HepG2 (cell line): Measurements from ENCODE around the gene IFT122. TPM values are rescaled to one million over a fixed set of nuclear protein-coding genes. Genes with fewer than 3 reads are reported as not detected.

Experiments used
- ATAC-seq: fragments of 200-7000 bp; cut with Tn5 transposase; 3 replicates; pipeline ENCODE4 v1.9.1; 2020; ENCODE audit warnings: mild to moderate bottlenecking, moderate library complexity
- BruUV-seq: library from RNA; stranded (reverse); fragments of 400-500 nt; replicated peaks from 2 replicates; lab custom pipeline; 2021; lab: Mats Ljungman, UMichigan
- CTCF ChIA-PET: fragments of 300-600 bp; formaldehyde crosslinking; extraction: SDS; loops from one replicate; lab custom pipeline; 2021; ENCODE audit warnings: low total read pairs, inconsistent platforms, low intra/inter-chr PET ratio; lab: Yijun Ruan, JAX
- POLR2A ChIA-PET: fragments of 350-600 bp; sonication (Branson Sonifier 250); formaldehyde crosslinking; loops from one replicate; lab custom pipeline; 2020; ENCODE audit warnings: antibody characterized with exemption, inconsistent platforms; lab: Yijun Ruan, JAX
- DNase-seq: peaks from one replicate; pipeline ENCODE4 v3.0.0-alpha.2; 2015; ENCODE audit warnings: low spot score
- FAIRE-seq: peaks from 3 replicates; lab custom pipeline; 2011; peaks lifted over from hg19 to GRCh38; lab: Jason Lieb, UNC
- H2AFZ ChIP-seq: one replicate; pipeline ENCODE4 v1.6.1; 2011; ENCODE audit warnings: low read length, inconsistent platforms
- H3K27ac ChIP-seq: fragments of 300-600 bp; 3 replicates; pipeline ENCODE4 v1.8.0; 2011; ENCODE audit warnings: mixed run types, mild to moderate bottlenecking, mixed read lengths, low read length, inconsistent platforms; ENCODE audit not compliant: insufficient read depth; ENCODE audit errors: extremely low read length
- H3K27me3 ChIP-seq, 2 experiments: fragments of 200-600 bp in 1 of 2; 2 replicates in 1 of 2; 3 replicates in 1 of 2; pipeline versions ENCODE4 v1.6.0 to v1.8.0; 2011; ENCODE audit warnings: low read length in 2 of 2, mild to moderate bottlenecking in 2 of 2, moderate library complexity in 2 of 2, inconsistent platforms in 1 of 2; ENCODE audit not compliant: insufficient read depth in 2 of 2, control insufficient read depth in 1 of 2
- H3K36me3 ChIP-seq, 2 experiments: fragments of 200-600 bp in 1 of 2; replicated peaks in 1 of 2; 2 replicates in 1 of 2; 3 replicates in 1 of 2; pipeline versions ENCODE4 v1.5.1 to v1.8.0; 2011; ENCODE audit warnings: low read length in 2 of 2, inconsistent platforms in 1 of 2; ENCODE audit not compliant: insufficient read depth in 2 of 2, control insufficient read depth in 1 of 2
- H3K4me1 ChIP-seq: 2 replicates; pipeline ENCODE4 v1.5.1; 2012; ENCODE audit warnings: low read length, inconsistent platforms; ENCODE audit not compliant: insufficient read depth
- H3K4me2 ChIP-seq: 2 replicates; pipeline ENCODE4 v1.6.0; 2011; ENCODE audit warnings: low read depth, low read length, inconsistent platforms
- H3K4me3 ChIP-seq, 3 experiments: fragments of 200-600 bp in 1 of 3; sonication (generic), shearing (Covaris generic) in 1 of 3; replicated peaks in 1 of 3; 2 replicates each; pipeline ENCODE4 v1.5.1; 2011 to 2016; ENCODE audit warnings: low read length in 3 of 3, inconsistent platforms in 2 of 3, low read depth in 2 of 3, mild to moderate bottlenecking in 2 of 3, control low read depth in 1 of 3, mixed read lengths in 1 of 3; ENCODE audit not compliant: insufficient read depth in 1 of 3
- H3K79me2 ChIP-seq: one replicate; pipeline ENCODE4 v1.6.1; 2011; ENCODE audit warnings: low read length, inconsistent platforms; ENCODE audit not compliant: insufficient read depth
- H3K9ac ChIP-seq: 2 replicates; pipeline ENCODE4 v1.6.0; 2011; ENCODE audit warnings: mild to moderate bottlenecking, low read depth, low read length, inconsistent platforms; ENCODE audit not compliant: insufficient read depth
- H3K9me3 ChIP-seq: 2 replicates; pipeline ENCODE4 v1.5.1; 2012; ENCODE audit warnings: mild to moderate bottlenecking, low read length
- H4K20me1 ChIP-seq: 2 replicates; pipeline ENCODE4 v1.6.0; 2011; ENCODE audit warnings: inconsistent platforms, mild to moderate bottlenecking, low read length, moderate library complexity; ENCODE audit not compliant: insufficient read depth
- DR1 ChIP-seq: sonication (generic); formaldehyde crosslinking; IDR thresholded peaks from 2 replicates; pipeline ENCODE4 v1.8.0; 2021; ENCODE audit warnings: mild to moderate bottlenecking, missing genetic modification reagents, inconsistent platforms
- TFDP1 ChIP-seq: IDR thresholded peaks from 2 replicates; pipeline ENCODE4 v1.6.1; 2016; ENCODE audit warnings: missing compliant biosample characterization, missing genetic modification reagents, borderline replicate concordance
- ZNF362 ChIP-seq: sonication (generic); formaldehyde crosslinking; IDR thresholded peaks from 2 replicates; pipeline ENCODE4 v1.4.0; 2020; ENCODE audit warnings: missing genetic modification reagents, mild to moderate bottlenecking, borderline replicate concordance
- ZNF773 ChIP-seq: sonication (generic); formaldehyde crosslinking; IDR thresholded peaks from 2 replicates; pipeline ENCODE4 v1.4.0; 2020; ENCODE audit warnings: missing genetic modification reagents, borderline replicate concordance
- WGBS: methylation state at CpG from one replicate; pipeline ENCODE4 v1.1.6; 2017; ENCODE audit warnings: low lambda C conversion rate; 5-methylcytosine and 5-hydroxymethylcytosine counted together
- in situ Hi-C: cut with HindIII; loops from 2 replicates; pipeline ENCODE4 v1.10.0; 2017; ENCODE audit warnings: low pct_unique_long_range_greater_than_20kb; ENCODE audit not compliant: extremely low pct_ligation_motif_present
- intact Hi-C: fragments of 100-400 bp; cut with micrococcal nuclease; formaldehyde crosslinking; loops from one replicate; pipeline ENCODE4 v1.10.0; 2022; ENCODE audit not compliant: unreplicated experiment
- polyA plus RNA-seq, 8 experiments: library from polyadenylated mRNA; depleted of rRNA in 3 of 8; stranded (reverse) in 7 of 8; unstranded in 1 of 8; fragments of >200 nt; fragmentation: Illumina TruSeq in 4 of 8; extraction: Trizol in 4 of 8; gene quantifications; 2 replicates each; pipeline versions ENCODE4 v1.2.1 to v1.2.3, GENCODE V29; 2011 to 2016; ENCODE audit warnings: low read depth in 4 of 8, missing spikeins in 1 of 8, mixed read lengths in 1 of 8; ENCODE audit not compliant: insufficient read depth in 1 of 8
- total RNA-seq, 5 experiments: library from RNA; depleted of rRNA; stranded (reverse); fragments of >200 nt; fragmentation: Illumina TruSeq; extraction: Trizol; gene quantifications; 2 replicates each; pipeline ENCODE4 v1.2.3, GENCODE V29; 2016; ENCODE audit warnings: low read depth in 1 of 5
- TF ChIP-seq, protein P1 (sequence below): sonication (generic); formaldehyde crosslinking; conservative IDR thresholded peaks from 2 replicates; pipeline ENCODE4 v1.4.0; 2020; ENCODE audit warnings: mild to moderate bottlenecking, missing genetic modification reagents, moderate library complexity
- TF ChIP-seq, protein P2 (sequence below): IDR thresholded peaks from 2 replicates; pipeline ENCODE4 v1.6.1; 2016; ENCODE audit warnings: low read depth, control low read depth

Gene IFT122
- total and polyA plus RNA-seq, 2 of the 13 experiments (the other 11 are each of a cell fraction or from before 2014, with no cell fraction given): 10.1 to 10.3 TPM

GRCh38 chr3:129527262-129527661 lies 87.2 kb downstream of the IFT122 start:
- Histone ChIP-seq H3K36me3 (no peaks in the 10 kb centered on the region), H3K9me3 (no peaks in the 10 kb centered on the region), H3K27me3 (no peaks in the 10 kb centered on the region; a peak in 1 of 5 replicates), H3K4me1 (peaks cover 48% of the 10 kb centered on the region), H3K79me2 (no peaks in the 10 kb centered on the region), H3K4me2 (no peak overlapping the region), H3K4me3 (no peak overlapping the region), H4K20me1 (no peaks in the 10 kb centered on the region), H2AFZ (no peak overlapping the region), H3K27ac (no peak overlapping the region), H3K9ac (no peak overlapping the region)
- intact Hi-C loops: no loop called here
- TF ChIP-seq DR1 (CRISPR knock-in tag): no peak
- TF ChIP-seq, protein P1, sequence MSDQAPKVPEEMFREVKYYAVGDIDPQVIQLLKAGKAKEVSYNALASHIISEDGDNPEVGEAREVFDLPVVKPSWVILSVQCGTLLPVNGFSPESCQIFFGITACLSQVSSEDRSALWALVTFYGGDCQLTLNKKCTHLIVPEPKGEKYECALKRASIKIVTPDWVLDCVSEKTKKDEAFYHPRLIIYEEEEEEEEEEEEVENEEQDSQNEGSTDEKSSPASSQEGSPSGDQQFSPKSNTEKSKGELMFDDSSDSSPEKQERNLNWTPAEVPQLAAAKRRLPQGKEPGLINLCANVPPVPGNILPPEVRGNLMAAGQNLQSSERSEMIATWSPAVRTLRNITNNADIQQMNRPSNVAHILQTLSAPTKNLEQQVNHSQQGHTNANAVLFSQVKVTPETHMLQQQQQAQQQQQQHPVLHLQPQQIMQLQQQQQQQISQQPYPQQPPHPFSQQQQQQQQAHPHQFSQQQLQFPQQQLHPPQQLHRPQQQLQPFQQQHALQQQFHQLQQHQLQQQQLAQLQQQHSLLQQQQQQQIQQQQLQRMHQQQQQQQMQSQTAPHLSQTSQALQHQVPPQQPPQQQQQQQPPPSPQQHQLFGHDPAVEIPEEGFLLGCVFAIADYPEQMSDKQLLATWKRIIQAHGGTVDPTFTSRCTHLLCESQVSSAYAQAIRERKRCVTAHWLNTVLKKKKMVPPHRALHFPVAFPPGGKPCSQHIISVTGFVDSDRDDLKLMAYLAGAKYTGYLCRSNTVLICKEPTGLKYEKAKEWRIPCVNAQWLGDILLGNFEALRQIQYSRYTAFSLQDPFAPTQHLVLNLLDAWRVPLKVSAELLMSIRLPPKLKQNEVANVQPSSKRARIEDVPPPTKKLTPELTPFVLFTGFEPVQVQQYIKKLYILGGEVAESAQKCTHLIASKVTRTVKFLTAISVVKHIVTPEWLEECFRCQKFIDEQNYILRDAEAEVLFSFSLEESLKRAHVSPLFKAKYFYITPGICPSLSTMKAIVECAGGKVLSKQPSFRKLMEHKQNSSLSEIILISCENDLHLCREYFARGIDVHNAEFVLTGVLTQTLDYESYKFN (CRISPR knock-in tag): no peak
- TF ChIP-seq ZNF773 (CRISPR knock-in tag): no peak
- TF ChIP-seq ZNF362 (CRISPR knock-in tag): no peak
- no peak for TF ChIP-seq TFDP1
- TF ChIP-seq, protein P2, sequence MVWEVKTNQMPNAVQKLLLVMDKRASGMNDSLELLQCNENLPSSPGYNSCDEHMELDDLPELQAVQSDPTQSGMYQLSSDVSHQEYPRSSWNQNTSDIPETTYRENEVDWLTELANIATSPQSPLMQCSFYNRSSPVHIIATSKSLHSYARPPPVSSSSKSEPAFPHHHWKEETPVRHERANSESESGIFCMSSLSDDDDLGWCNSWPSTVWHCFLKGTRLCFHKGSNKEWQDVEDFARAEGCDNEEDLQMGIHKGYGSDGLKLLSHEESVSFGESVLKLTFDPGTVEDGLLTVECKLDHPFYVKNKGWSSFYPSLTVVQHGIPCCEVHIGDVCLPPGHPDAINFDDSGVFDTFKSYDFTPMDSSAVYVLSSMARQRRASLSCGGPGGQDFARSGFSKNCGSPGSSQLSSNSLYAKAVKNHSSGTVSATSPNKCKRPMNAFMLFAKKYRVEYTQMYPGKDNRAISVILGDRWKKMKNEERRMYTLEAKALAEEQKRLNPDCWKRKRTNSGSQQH (CRISPR knock-in tag): no peak
- in situ Hi-C loops: no loop called here
- CTCF ChIA-PET: no interaction called here
- no TSS peak for BruUV-seq
- 78% methylated on average over 6 of the region's 11 CpGs for WGBS
- FAIRE-seq (no peak), ATAC-seq (no peak), DNase-seq (no peak)
- POLR2A ChIA-PET: no interaction called here
